ENCODE measurements around the gene AHCY. TPM values are rescaled to one million over a fixed set of nuclear protein-coding genes. Genes with fewer than 3 reads are reported as not detected.
"Not testable (repeated sequence)": the region's sequence is repeated elsewhere in the genome, so short reads cannot be mapped to it uniquely, and the experiment has no call there.

AHCY gene
- total RNA-seq, 1 experiment from 2014 or later, result 116 TPM

- no peak for DNase-seq (ENCODE audit: low read depth in 1 of 2, low spot score in 2 of 2)
- H3K4me3 ChIP-seq, result no peak overlapping the region
- no peaks in the 10 kb centered on the region for H3K36me3 ChIP-seq
- H3K9me3 ChIP-seq (replicated peaks), result no peaks in the 10 kb centered on the region
- H3K27ac ChIP-seq, result no peak overlapping the region
- no peaks in the 10 kb centered on the region for H3K27me3 ChIP-seq (replicated peaks)
- H3K4me1 ChIP-seq (replicated peaks), result peaks cover 4% of the 10 kb centered on the region
Observed at GRCh38 chr20:34246126-34246626, 57.0 kb downstream of the AHCY start.

- H3K9me3 ChIP-seq (replicated peaks), result no peaks in the 10 kb centered on the region
- H3K27me3 ChIP-seq (replicated peaks), result no peaks in the 10 kb centered on the region
- no peak overlapping the region for H3K4me3 ChIP-seq
- no peaks in the 10 kb centered on the region for H3K36me3 ChIP-seq
- H3K4me1 ChIP-seq (replicated peaks), result peaks cover 4% of the 10 kb centered on the region
- no peak for DNase-seq (ENCODE audit: low read depth in 1 of 2, low spot score in 2 of 2)
- no peak overlapping the region for H3K27ac ChIP-seq
Observed at GRCh38 chr20:34243377-34243776, 59.8 kb downstream of the AHCY start.

- H3K27ac ChIP-seq, result no peak overlapping the region
- no peak for DNase-seq (ENCODE audit: low read depth in 1 of 2, low spot score in 2 of 2)
- peaks cover 4% of the 10 kb centered on the region for H3K9me3 ChIP-seq (replicated peaks)
- no peaks in the 10 kb centered on the region for H3K27me3 ChIP-seq (replicated peaks)
- H3K4me1 ChIP-seq (replicated peaks), result peaks cover 4% of the 10 kb centered on the region
- no peak overlapping the region for H3K4me3 ChIP-seq
- no peaks in the 10 kb centered on the region for H3K36me3 ChIP-seq
Observed at GRCh38 chr20:34242879-34243278, 60.3 kb downstream of the AHCY start.

GRCh38 chr20:34242015-34242414, 61.1 kb downstream of the AHCY start:
- not testable (repeated sequence) for H3K4me3 ChIP-seq; H3K4me1 ChIP-seq (replicated peaks); H3K9me3 ChIP-seq (replicated peaks); DNase-seq (ENCODE audit: low read depth in 1 of 2, low spot score in 2 of 2); H3K27ac ChIP-seq; H3K27me3 ChIP-seq (replicated peaks); H3K36me3 ChIP-seq

- Histone ChIP-seq H3K36me3 (no peaks in the 10 kb centered on the region), H3K4me1 (replicated peaks) (peaks cover 2% of the 10 kb centered on the region), H3K9me3 (replicated peaks) (peaks cover 5% of the 10 kb centered on the region), H3K4me3 (no peak within 1 kb of the TSS), H3K27ac (no peak within 1 kb of the TSS), H3K27me3 (replicated peaks) (no peaks in the 10 kb centered on the region)
- no peak for DNase-seq (ENCODE audit: low read depth in 1 of 2, low spot score in 2 of 2)
Observed at GRCh38 chr20:34240693-34241615, 62.2 kb downstream of the AHCY start, which contains the start of gene ASIP. ASIP (plus strand) TSS chr20:34241423; CDS start chr20:34260375, 18,952 bp downstream.

GRCh38 chr20:34240121-34240520, 63.0 kb downstream of the AHCY start:
- no peak for DNase-seq (ENCODE audit: low read depth in 1 of 2, low spot score in 2 of 2)
- Histone ChIP-seq H3K4me1 (replicated peaks) (no peaks in the 10 kb centered on the region), H3K27me3 (replicated peaks) (no peaks in the 10 kb centered on the region), H3K36me3 (no peaks in the 10 kb centered on the region), H3K27ac (no peak overlapping the region), H3K9me3 (replicated peaks) (peaks cover 5% of the 10 kb centered on the region), H3K4me3 (no peak overlapping the region)

- Histone ChIP-seq H3K27me3 (replicated peaks) (no peaks in the 10 kb centered on the region), H3K4me1 (replicated peaks) (no peaks in the 10 kb centered on the region), H3K36me3 (no peaks in the 10 kb centered on the region), H3K27ac (no peak overlapping the region), H3K4me3 (no peak overlapping the region), H3K9me3 (replicated peaks) (peaks cover 5% of the 10 kb centered on the region)
- no peak for DNase-seq (ENCODE audit: low read depth in 1 of 2, low spot score in 2 of 2)
Observed at GRCh38 chr20:34237942-34238341, 65.2 kb downstream of the AHCY start.

GRCh38 chr20:34235875-34236274, 67.3 kb downstream of the AHCY start:
- H3K4me3 ChIP-seq, result no peak overlapping the region
- H3K36me3 ChIP-seq, result no peaks in the 10 kb centered on the region
- H3K27me3 ChIP-seq (replicated peaks), result no peaks in the 10 kb centered on the region
- H3K4me1 ChIP-seq (replicated peaks), result no peaks in the 10 kb centered on the region
- DNase-seq (ENCODE audit: low read depth in 1 of 2, low spot score in 2 of 2), result no peak
- no peak overlapping the region for H3K27ac ChIP-seq
- peaks cover 5% of the 10 kb centered on the region for H3K9me3 ChIP-seq (replicated peaks)

- Histone ChIP-seq H3K4me3 (no peak overlapping the region), H3K9me3 (replicated peaks) (peaks cover 5% of the 10 kb centered on the region), H3K4me1 (replicated peaks) (no peaks in the 10 kb centered on the region), H3K36me3 (no peaks in the 10 kb centered on the region), H3K27ac (no peak overlapping the region), H3K27me3 (replicated peaks) (no peaks in the 10 kb centered on the region)
- no peak for DNase-seq (ENCODE audit: low read depth in 1 of 2, low spot score in 2 of 2)
Observed at GRCh38 chr20:34233687-34234086, 69.5 kb downstream of the AHCY start.

GRCh38 chr20:34232494-34233087, 70.6 kb downstream of the AHCY start:
- no peak for DNase-seq (ENCODE audit: low read depth in 1 of 2, low spot score in 2 of 2)
- no peaks in the 10 kb centered on the region for H3K27me3 ChIP-seq (replicated peaks)
- no peak overlapping the region for H3K27ac ChIP-seq
- H3K9me3 ChIP-seq (replicated peaks), result no peaks in the 10 kb centered on the region
- no peaks in the 10 kb centered on the region for H3K36me3 ChIP-seq
- H3K4me3 ChIP-seq, result no peak overlapping the region
- H3K4me1 ChIP-seq (replicated peaks), result no peaks in the 10 kb centered on the region

- no peak for DNase-seq (ENCODE audit: low read depth in 1 of 2, low spot score in 2 of 2)
- no peaks in the 10 kb centered on the region for H3K36me3 ChIP-seq
- H3K9me3 ChIP-seq (replicated peaks), result no peaks in the 10 kb centered on the region
- H3K27me3 ChIP-seq (replicated peaks), result no peaks in the 10 kb centered on the region
- no peak overlapping the region for H3K4me3 ChIP-seq
- H3K27ac ChIP-seq, result no peak overlapping the region
- H3K4me1 ChIP-seq (replicated peaks), result no peaks in the 10 kb centered on the region
Observed at GRCh38 chr20:34231634-34232033, 71.5 kb downstream of the AHCY start.

Other genes starting within 250 kb of the AHCY start
- gene EIF2S2, start 191.1 kb downstream of the AHCY start, total RNA-seq (2014; rRNA removed; shearing (Covaris generic)), result 114 and 141 TPM in 2 replicates
- gene ASIP, start 61.9 kb downstream of the AHCY start, total RNA-seq (2014; rRNA removed; shearing (Covaris generic)), result not detected in 2 replicates
- 40.1 and 62.9 TPM in 2 replicates for gene ITCH, start 59.9 kb upstream of the AHCY start, total RNA-seq (2014; rRNA removed; shearing (Covaris generic))
- gene DYNLRB1, start 213.1 kb upstream of the AHCY start, total RNA-seq (2014; rRNA removed; shearing (Covaris generic)), result 147 and 190 TPM in 2 replicates